GM21786 (cell line): ENCODE measurements around the gene ANKMY1.

Experiments
- ATAC-seq: cut with Tn5 transposase; IDR thresholded peaks from one replicate; pipeline ENCODE4 v1.9.1; 2021; ENCODE audit not compliant: unreplicated experiment

Gene ANKMY1

GRCh38 chr2:240461471-240462072 lies 96.2 kb downstream of the ANKMY1 start:
- no peak for ATAC-seq

GRCh38 chr2:240460781-240461431 lies 96.9 kb downstream of the ANKMY1 start:
- no peak for ATAC-seq

- no peak for ATAC-seq
These were observed 97.5 kb downstream of the ANKMY1 start for GRCh38 chr2:240460253-240460711.

- ATAC-seq = no peak
These were observed 98.2 kb downstream of the ANKMY1 start for GRCh38 chr2:240459401-240460252.

GRCh38 chr2:240458900-240459391 lies 98.8 kb downstream of the ANKMY1 start:
- no peak for ATAC-seq

- ATAC-seq = no peak
These were observed 99.5 kb downstream of the ANKMY1 start for GRCh38 chr2:240458044-240458899.

- ATAC-seq = no peak
These were observed 100.4 kb downstream of the ANKMY1 start for GRCh38 chr2:240457223-240458043.

GRCh38 chr2:240456447-240457222 lies 101.2 kb downstream of the ANKMY1 start:
- no peak for ATAC-seq

- no peak for ATAC-seq
These were observed 101.9 kb downstream of the ANKMY1 start for GRCh38 chr2:240455647-240456446.

- ATAC-seq = no peak
These were observed 102.5 kb downstream of the ANKMY1 start for GRCh38 chr2:240455272-240455646.

GRCh38 chr2:240454106-240454901 lies 103.5 kb downstream of the ANKMY1 start:
- ATAC-seq = no peak

GRCh38 chr2:240453461-240454105 lies 104.2 kb downstream of the ANKMY1 start:
- no peak for ATAC-seq

GRCh38 chr2:240452462-240453256 lies 105.1 kb downstream of the ANKMY1 start:
- ATAC-seq = no peak

- ATAC-seq = no peak
These were observed 105.9 kb downstream of the ANKMY1 start for GRCh38 chr2:240451791-240452461.

GRCh38 chr2:240451108-240451611 lies 106.6 kb downstream of the ANKMY1 start:
- ATAC-seq = no peak
